T-helper 9 cell (primary cell): ENCODE measurements around the gene KCND2.

Experiments
- DNase-seq: peaks from one replicate; pipeline ENCODE4 v3.0.0-alpha.2; 2020

Gene KCND2

GRCh38 chr7:120412139-120413050 is 139.4 kb downstream of the KCND2 start:
- DNase-seq: no peak

DNA sequence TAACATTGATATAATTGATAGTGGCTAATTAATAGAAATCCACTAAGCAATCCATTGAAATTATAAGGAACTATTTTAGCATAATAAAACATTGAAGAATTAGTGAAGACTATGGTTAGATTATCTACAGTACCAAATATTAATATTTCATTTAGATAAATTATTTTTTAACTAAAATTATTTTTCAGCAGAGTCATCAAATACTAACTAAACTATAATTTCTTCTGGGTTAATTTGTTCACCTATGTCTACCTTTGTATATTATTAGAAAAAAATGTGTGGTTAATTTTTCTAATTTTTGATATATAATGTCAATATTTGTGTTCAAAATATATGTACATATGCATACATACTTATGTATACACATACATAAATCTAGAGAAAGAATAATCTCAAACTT is 140.2 kb downstream of the KCND2 start:
- no peak for DNase-seq

- no peak for DNase-seq
These were observed 144.4 kb downstream of the KCND2 start for GRCh38 chr7:120417244-120417979.

DNA sequence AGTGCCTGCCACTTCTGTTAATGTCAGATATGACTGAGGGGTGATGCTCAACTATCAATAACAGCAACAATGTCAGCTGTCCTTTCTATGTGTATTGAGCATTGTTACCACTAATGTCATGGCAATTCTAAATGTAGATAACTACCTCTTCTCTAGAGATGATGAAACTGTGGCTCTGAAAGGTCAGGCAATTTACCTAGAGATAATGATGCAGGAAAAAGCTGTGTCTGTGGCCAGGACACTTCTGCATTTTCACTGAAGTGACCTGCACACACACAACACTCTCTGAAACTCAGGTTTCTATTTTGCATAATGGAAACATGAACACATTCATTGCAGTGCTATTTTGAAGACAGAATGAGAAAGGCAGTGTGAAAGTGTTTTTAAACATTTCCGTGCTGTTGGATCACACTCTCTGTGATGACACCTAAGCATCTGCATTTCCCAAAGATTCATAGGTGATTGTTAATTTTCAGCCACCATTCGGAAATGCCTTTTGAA is 148.2 kb downstream of the KCND2 start:
- no peak for DNase-seq

- no peak for DNase-seq
These were observed 158.0 kb downstream of the KCND2 start for GRCh38 chr7:120431016-120431415.

DNA sequence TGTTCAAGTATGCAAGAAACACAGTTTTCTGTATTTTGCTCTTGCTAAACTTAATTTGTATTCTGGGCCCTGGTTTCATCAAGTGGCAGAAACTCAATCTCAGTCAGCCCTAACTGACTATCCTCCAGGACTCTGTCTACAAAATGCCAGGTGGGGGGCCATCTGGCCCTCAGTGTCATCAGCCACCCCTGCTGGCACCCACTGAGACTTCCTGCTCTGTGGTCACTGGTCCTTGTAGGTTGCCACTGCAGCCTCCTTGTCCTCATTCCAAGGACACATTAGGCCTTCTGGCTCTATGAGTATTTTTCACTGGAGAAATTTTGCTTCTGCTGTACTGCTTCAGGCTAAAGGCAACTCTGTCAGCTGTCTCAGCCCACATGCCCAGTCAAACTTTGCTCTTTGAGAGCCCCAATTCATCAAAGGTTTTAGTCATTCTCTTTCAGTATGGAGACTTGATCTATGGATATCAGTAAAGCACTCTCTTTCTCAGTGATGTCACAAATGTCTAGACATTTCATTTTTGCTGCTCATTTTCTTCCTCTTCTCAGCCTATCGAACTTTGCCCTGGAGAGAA is 163.6 kb downstream of the KCND2 start:
- DNase-seq: no peak

- DNase-seq: no peak
These were observed 168.9 kb downstream of the KCND2 start for GRCh38 chr7:120441850-120442249.

DNA sequence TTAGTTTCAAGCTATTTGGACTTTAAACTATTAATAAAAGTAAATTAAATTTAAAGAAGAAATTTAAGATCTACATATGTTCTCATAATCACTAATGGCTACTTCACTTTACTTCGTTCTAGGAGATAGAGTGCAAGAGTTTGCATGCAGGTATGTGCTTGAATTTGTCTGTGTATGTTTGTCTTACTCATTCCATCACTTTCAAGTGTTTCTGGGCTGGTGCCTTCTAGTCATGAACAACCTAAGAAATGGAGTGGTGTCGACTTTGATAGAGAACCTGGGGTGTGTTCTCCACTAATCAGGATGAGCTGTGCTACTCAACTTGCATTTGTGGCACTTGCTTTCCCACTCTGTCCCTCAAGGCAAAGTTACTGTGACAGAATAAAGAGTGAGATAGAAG is 169.9 kb downstream of the KCND2 start:
- no peak for DNase-seq

DNA sequence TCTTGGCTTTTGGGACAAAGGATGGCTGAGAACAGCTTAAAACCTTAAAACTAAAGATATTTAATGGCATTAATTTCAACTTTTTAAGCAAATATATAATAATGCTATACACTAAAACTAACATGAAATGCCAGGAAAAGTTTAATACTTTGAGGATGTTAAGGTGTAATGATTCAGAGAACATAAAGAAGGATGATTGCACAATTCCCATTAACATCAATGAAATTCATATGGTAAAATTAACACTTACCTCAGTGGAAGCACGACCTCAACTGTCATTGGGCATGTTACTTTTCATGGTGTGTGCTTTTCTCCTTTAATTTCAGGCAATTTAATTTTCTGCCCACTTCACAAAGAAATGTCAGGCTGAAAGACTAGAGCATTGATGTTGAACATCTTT is 171.7 kb downstream of the KCND2 start:
- no peak for DNase-seq

DNA sequence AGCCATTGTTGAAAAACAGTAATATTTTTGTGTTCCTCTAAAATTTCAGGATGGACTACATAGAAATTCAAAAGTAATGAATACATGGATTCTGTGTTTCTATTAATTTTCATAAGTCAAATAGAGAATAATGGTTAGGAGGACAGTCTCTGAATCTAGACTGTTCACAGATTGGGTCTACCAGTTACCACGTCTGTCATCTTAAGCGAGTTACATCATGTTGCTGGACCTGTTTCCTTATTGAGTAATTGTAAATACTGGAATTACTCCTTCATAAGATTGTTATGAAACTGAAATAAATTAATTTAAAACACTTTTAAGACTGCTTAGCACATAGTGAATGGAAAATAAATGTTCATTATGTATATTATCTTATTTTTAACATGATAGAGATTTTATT is 172.3 kb downstream of the KCND2 start:
- DNase-seq: no peak

DNA sequence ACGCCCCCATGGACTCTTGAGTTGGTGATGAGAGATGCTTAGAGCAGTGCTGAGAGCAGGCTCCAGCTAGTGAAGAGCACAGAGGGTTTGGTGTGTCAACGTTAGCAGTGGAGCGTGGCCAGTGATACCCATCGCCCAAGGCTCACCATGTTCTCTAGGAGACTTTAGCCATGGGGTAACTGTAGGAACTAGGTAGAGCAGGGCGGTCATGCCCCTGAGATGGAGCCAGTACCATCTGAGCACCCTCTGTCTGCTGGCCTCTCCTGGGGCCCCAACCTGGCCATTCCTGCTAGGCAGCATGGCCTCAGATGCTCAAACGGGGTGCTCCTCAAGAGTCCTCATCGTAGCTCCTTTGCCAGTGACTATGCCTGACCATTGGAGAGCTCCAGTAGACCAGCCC is 179.7 kb downstream of the KCND2 start:
- DNase-seq: no peak

DNA sequence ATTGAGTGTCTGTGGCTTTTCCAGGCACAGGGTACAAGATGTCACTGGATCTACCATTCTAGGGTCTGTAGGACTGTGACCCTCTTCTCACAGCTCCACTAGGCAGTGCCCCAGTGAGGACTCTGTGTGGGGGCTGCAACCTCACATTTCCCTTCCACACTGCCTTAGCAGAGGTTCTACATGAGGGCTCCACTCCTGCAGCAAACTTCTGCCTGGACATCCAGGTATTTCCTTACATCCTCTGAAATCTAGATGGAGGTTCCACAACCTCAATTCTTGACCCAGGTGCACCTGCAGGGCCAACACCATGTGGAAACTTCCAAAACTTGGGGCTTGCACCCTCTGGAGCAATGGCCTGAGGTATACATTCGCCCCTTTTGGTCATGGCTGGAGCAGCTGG is 183.7 kb downstream of the KCND2 start:
- no peak for DNase-seq

GRCh38 chr7:120460949-120461348 is 188.0 kb downstream of the KCND2 start:
- no peak for DNase-seq

DNA sequence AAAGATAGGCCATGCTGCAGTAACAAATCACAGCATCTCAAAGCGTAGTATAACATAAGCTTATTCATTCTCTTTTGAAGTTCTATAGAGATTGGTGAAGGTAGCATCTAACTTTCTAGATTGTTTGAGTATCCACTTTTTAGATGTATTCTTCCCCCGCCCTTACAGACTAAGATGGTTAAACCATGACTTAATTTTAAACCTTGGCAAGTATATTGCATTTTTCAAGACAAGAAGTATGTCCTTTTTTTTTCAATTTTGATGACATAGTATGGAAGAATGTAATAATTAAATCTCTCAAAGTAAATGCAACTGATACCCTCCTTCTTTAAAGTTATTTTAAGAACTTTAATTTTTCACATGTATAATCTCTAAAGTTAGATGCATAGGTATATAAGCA is 190.0 kb downstream of the KCND2 start:
- no peak for DNase-seq

GRCh38 chr7:120464104-120464503 is 191.1 kb downstream of the KCND2 start:
- no peak for DNase-seq

DNA sequence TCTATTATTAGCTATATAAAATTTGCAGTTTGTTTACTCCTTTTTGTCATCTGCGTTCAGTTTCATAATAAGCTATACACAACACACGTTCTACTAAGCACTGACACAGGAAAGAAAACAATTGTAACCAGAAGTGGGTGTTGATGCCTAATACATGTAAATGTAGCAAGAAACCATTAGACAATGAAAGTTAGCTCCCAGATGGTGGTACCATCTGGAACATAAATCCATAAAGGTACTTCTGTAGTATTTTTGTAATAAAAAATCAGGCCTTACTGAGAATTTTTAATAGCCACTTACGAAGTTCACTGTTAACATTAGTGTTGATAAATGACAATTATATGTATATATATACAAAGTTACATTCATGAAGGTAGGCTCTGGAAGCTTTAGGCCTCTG is 194.7 kb downstream of the KCND2 start:
- no peak for DNase-seq

DNA sequence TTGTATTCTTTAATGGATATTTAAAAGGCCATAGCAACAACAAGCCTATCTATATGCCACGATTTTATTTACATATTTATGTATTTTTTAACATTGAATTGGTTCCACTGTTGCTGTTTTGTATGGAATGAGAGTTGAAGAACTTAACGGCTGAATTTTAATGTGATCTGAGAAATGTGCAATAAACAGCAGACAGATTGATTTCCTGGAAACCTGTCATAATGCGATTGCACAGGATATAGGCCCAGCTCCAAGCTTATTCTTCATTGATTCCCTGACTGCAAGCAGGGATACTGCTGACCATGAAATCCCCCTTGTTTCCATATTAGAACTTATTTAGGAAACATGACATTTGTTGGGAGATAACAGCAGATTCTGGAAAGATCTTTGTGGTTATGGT is 195.6 kb downstream of the KCND2 start:
- DNase-seq: no peak

- DNase-seq: no peak
These were observed 199.9 kb downstream of the KCND2 start for GRCh38 chr7:120472892-120473291.

- DNase-seq: no peak
These were observed 200.4 kb downstream of the KCND2 start for GRCh38 chr7:120473352-120473751.

DNA sequence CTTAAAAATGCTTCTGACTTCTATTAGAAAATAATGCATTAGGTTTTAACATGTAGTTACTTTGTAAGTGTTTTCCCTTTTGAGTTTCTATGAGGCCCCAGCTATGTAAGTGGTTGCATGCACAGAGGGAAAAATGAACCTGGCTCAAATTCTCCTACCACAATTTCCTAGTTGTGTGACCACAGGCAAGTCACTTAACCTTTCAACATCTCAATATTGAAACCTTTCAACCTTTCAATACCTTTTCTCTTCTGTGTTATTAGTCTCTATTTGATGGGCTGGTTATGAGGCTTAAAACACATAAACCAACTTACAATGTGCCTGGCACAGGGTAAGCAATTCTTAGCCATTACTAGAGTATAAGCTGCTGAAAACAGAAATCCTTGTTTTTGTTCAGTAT is 203.0 kb downstream of the KCND2 start:
- no peak for DNase-seq

GRCh38 chr7:120480472-120480871 is 207.5 kb downstream of the KCND2 start:
- DNase-seq: no peak

DNA sequence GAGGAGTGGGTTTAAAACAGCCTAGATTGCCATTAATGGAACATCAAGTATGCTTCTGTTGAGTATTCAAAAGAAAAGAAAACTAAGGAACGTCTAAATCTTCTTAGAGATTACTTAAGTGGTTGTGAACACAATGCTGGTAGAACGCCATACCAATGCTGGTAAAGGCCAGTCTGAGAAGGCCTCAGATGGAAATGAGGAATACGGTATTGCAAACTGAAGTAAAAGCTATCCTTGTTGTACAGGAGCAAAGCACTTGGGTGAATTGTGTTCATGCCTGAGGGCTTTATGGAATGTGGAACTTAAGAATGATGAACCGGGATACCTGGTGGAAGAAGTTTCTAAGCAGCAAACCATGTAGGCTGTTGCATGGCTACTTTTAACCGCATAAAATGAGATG is 208.0 kb downstream of the KCND2 start:
- DNase-seq: no peak

DNA sequence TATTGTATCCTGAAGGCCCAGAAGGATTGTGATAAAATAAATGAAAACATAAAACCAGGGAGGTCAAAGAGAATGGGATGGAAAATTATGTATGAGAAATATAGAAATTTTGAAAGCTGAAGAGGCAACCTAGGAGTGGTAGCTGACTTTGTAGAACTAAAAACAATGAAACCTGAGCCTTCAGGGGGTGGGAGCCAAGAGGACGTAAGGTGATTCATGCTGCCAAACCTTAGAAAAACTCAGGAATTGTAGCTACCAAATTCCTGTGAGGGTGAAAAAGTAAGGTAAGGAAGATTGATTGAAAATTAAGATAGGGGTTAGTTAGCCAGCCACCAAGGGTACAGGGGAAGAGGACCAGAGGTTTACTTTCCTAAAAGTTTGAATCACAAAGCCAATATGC is 213.2 kb downstream of the KCND2 start:
- DNase-seq: no peak

DNA sequence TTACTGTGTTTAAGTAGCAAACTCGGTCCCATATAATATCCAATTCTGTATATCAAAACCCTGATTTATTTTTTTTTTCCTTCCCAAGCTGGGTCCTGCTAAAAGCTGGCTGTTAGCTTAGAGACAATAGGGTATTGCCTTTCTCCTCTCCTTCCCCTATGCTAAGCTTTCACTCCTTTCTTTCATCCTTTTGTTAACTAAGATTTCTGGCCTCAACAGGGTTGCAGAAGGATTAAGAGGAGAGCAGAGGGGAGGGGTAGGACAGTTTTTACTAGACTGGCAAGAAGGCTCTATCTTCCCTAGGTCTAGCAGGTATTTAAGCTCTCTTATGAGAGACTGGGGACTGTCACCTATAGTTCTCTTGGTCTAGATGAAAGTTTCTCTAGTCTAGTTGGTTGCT is 229.2 kb downstream of the KCND2 start:
- DNase-seq: no peak
